ENCODE measurements around the gene C9orf85. TPM values are rescaled to one million over a fixed set of nuclear protein-coding genes. Genes with fewer than 3 reads are reported as not detected.

The C9orf85 gene
- total RNA-seq, 1 donor from 2014 or later, result 16.1 TPM

GRCh38 chr9:71931166-71931565 is 19.7 kb downstream of the C9orf85 start:
- Mint-ChIP-seq H3K27ac (no peak overlapping the region), H3K36me3 (ENCODE audit: insufficient read depth) (peaks cover 5% of the 10 kb centered on the region), H3K27me3 (no peaks in the 10 kb centered on the region)

DNA sequence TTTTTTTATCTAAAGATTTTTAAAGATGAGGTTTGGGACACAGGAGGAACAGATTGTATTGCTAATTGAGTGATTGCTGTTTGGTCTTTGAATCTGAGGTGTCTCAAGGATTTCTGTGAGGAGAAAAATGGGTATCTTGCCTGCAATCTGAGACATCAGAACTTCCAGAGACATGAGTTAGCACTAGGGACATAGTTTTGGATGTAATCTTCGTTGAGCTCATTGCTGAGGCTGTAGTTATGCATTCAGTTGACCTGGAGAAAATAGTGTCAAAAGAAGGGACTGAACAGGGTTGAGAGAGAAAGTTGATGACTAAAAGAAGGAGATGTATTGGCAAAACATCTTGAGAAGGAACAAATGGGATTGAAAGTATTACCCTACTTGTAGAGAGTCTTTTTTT is 24.6 kb downstream of the C9orf85 start:
- no peak for TF ChIP-seq CTCF (IDR thresholded peaks at IDR 0.05; ENCODE audit: unreplicated experiment)
- no peak for DNase-seq (ENCODE audit: low spot score, unreplicated experiment)

More at GRCh38 chr9:71931166-71931565, 19.7 kb downstream of the C9orf85 start:
- TF ChIP-seq CTCF (IDR thresholded peaks at IDR 0.05; ENCODE audit: unreplicated experiment), result no peak
- Mint-ChIP-seq H3K9me3 (ENCODE audit: low read depth) (peaks cover 6% of the 10 kb centered on the region), H3K4me3 (ENCODE audit: low read depth) (no peak overlapping the region), H3K4me1 (ENCODE audit: low read depth) (peaks cover 6% of the 10 kb centered on the region)
- no peak for DNase-seq (ENCODE audit: low spot score, unreplicated experiment)

DNA sequence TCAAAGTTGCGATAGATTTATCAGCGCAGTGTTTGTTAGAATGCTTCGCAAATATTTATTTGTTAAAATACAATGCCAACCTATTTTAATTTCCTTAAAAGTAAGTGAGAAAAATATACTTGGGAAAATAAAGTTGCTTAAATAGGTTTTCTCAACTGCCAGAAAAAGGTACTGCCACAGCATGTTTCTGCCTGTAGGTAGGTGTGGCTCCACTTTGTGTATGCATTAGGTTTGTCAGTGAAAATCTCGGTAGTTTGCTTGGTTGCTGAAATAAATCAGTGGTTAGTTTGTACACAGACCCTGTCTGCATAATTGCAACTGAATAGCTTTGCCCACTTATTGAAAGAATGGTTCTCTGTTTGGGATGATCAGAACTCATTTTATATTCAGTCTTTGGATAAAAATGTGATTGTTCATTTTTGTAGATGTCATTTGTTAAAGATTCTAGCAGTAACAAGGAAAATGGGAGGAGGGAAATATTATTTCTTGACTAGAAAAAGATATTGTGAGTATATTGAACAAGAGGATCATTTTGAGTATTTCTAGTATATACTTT is 25.7 kb downstream of the C9orf85 start:
- Mint-ChIP-seq H3K9me3 (ENCODE audit: low read depth) (peaks cover 6% of the 10 kb centered on the region), H3K27me3 (no peaks in the 10 kb centered on the region), H3K4me3 (ENCODE audit: low read depth) (no peak overlapping the region), H3K36me3 (ENCODE audit: insufficient read depth) (peaks cover 5% of the 10 kb centered on the region), H3K4me1 (ENCODE audit: low read depth) (peaks cover 2% of the 10 kb centered on the region), H3K27ac (no peak overlapping the region)
- no peak for DNase-seq (ENCODE audit: low spot score, unreplicated experiment)
- TF ChIP-seq CTCF (IDR thresholded peaks at IDR 0.05; ENCODE audit: unreplicated experiment), result no peak

More for the DNA sequence above, 24.6 kb downstream of the C9orf85 start:
- no peak overlapping the region for H3K27ac Mint-ChIP-seq
- H3K9me3 Mint-ChIP-seq (ENCODE audit: low read depth), result peaks cover 6% of the 10 kb centered on the region
- H3K4me1 Mint-ChIP-seq (ENCODE audit: low read depth), result peaks cover 5% of the 10 kb centered on the region
- H3K27me3 Mint-ChIP-seq, result no peaks in the 10 kb centered on the region
- H3K4me3 Mint-ChIP-seq (ENCODE audit: low read depth), result no peak overlapping the region
- peaks cover 5% of the 10 kb centered on the region for H3K36me3 Mint-ChIP-seq (ENCODE audit: insufficient read depth)

DNA sequence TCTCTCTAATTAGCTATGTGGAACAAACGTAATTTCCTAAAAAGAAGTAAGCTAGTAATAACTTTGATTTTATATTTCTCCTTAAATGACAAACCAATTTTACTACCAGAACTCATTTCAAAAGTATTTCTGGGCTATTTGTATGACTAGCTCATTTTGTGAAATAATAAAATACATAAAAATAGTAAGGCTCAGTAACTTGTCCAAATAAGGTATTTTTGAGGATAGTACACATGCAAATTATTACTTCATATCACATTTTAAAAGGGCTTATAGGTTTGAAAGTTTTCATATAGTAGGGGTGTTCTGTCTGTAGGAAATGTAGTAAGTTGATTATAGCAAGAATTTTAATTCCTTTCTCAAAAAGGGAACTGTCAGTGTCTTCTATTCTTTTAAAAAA is 26.5 kb downstream of the C9orf85 start:
- Mint-ChIP-seq H3K27ac (no peak overlapping the region), H3K9me3 (ENCODE audit: low read depth) (peaks cover 2% of the 10 kb centered on the region), H3K36me3 (ENCODE audit: insufficient read depth) (peaks cover 2% of the 10 kb centered on the region), H3K4me1 (ENCODE audit: low read depth) (peaks cover 2% of the 10 kb centered on the region), H3K4me3 (ENCODE audit: low read depth) (no peak overlapping the region), H3K27me3 (no peaks in the 10 kb centered on the region)
- no peak for DNase-seq (ENCODE audit: low spot score, unreplicated experiment)
- no peak for TF ChIP-seq CTCF (IDR thresholded peaks at IDR 0.05; ENCODE audit: unreplicated experiment)

- no peak for TF ChIP-seq CTCF (IDR thresholded peaks at IDR 0.05; ENCODE audit: unreplicated experiment)
- Mint-ChIP-seq H3K36me3 (ENCODE audit: insufficient read depth) (no peaks in the 10 kb centered on the region), H3K9me3 (ENCODE audit: low read depth) (no peaks in the 10 kb centered on the region), H3K4me3 (ENCODE audit: low read depth) (no peak overlapping the region), H3K27me3 (no peaks in the 10 kb centered on the region), H3K4me1 (ENCODE audit: low read depth) (peaks cover 9% of the 10 kb centered on the region), H3K27ac (no peak overlapping the region)
- no peak for DNase-seq (ENCODE audit: low spot score, unreplicated experiment)
These were observed 29.7 kb downstream of the C9orf85 start for GRCh38 chr9:71941060-71941568.

Data from progenitor cell of endocrine pancreas (in vitro differentiated cells).